Measurements from ENCODE around the gene FADS6. TPM values are rescaled to one million over a fixed set of nuclear protein-coding genes. Genes with fewer than 3 reads are reported as not detected.

The FADS6 gene
- total RNA-seq, 1 experiment from 2014 or later: 1.2 TPM

- Histone ChIP-seq H4K5ac (ENCODE audit: insufficient read length, low read depth, low read length) (no peak overlapping the region), H3K27me3 (ENCODE audit: insufficient read depth, low read length) (peaks cover 50% of the 10 kb centered on the region), H3K4me1 (ENCODE audit: insufficient read depth, low read length) (0 out of 2 replicates have a peak, but pooled peaks cover 2% of the 10 kb centered on the region), H2BK12ac (ENCODE audit: insufficient read length, low read depth, low read length) (no peak overlapping the region), H3K4ac (ENCODE audit: low read depth, low read length) (no peak overlapping the region), H3K9ac (ENCODE audit: extremely low read depth, insufficient read length, low read length) (no peak overlapping the region), H3K23ac (ENCODE audit: insufficient read length, low read depth, low read length) (no peak overlapping the region), H4K20me1 (ENCODE audit: control insufficient read depth, insufficient read depth, insufficient read length) (no peaks in the 10 kb centered on the region), H3K56ac (ENCODE audit: insufficient read length, low read depth, low read length) (no peak overlapping the region), H3K27ac (ENCODE audit: insufficient read length, low read depth, low read length) (no peak overlapping the region), H4K91ac (ENCODE audit: insufficient read length, low read depth, low read length) (no peak overlapping the region), H2AK5ac (ENCODE audit: insufficient read length, low read length) (no peak overlapping the region), H3K79me1 (ENCODE audit: insufficient read depth, low read depth, low read length, poor library complexity, severe bottlenecking) (no peaks in the 10 kb centered on the region), H3T11ph (ENCODE audit: low read length) (no peak overlapping the region), H3K14ac (ENCODE audit: insufficient read depth, low read length) (no peak overlapping the region), H2BK15ac (ENCODE audit: low read depth, low read length) (no peak overlapping the region), H2BK20ac (ENCODE audit: low read depth, low read length, poor library complexity, severe bottlenecking) (no peak overlapping the region), H2BK120ac (ENCODE audit: low read depth, low read length, poor library complexity, severe bottlenecking) (no peak overlapping the region), H3K9me3 (ENCODE audit: control insufficient read depth, low read depth, low read length) (no peaks in the 10 kb centered on the region), H2BK5ac (ENCODE audit: insufficient read length, low read length) (no peak overlapping the region), H4K8ac (replicated peaks; ENCODE audit: insufficient read length, low read depth, low read length) (no peak overlapping the region), H2AFZ (ENCODE audit: low read length) (no peak overlapping the region), H3K23me2 (ENCODE audit: insufficient read length, low read depth, low read length, poor library complexity, severe bottlenecking) (peaks cover 13% of the 10 kb centered on the region), H3K79me2 (ENCODE audit: insufficient read depth, low read length) (no peaks in the 10 kb centered on the region), H3K18ac (ENCODE audit: insufficient read length, low read depth, low read length) (no peak overlapping the region), H3K4me2 (ENCODE audit: insufficient read depth, insufficient read length, low read length) (peak overlapping the region; percentile 13)
- no CpG with 5 or more reads among the region's 12 CpGs for WGBS (ENCODE audit: extremely low coverage, insufficient read length, low lambda C conversion rate)
- no peak for DNase-seq
- Mint-ChIP-seq H3K27me3 (ENCODE audit: low read depth) (peaks cover 82% of the 10 kb centered on the region), H3K9me3 (no peaks in the 10 kb centered on the region), H3K4me3 (peak overlapping the region; percentile 46 to 71), H3K4me1 (peaks cover 11% of the 10 kb centered on the region in 2 experiments; a peak in 3 of 4 replicates), H3K27ac (no peak overlapping the region), H3K36me3 (ENCODE audit: insufficient read depth in 1 of 3, low read depth in 3 of 3) (peaks cover 3 to 8% (median 7%) of the 10 kb centered on the region in 3 experiments; a peak in 4 of 7 replicates)
- TF ChIP-seq CTCF (conservative IDR thresholded peaks at IDR 0.05): no peak
These were observed 34.6 kb downstream of the FADS6 start for GRCh38 chr17:74858672-74859458.
